Neural progenitor cell (in vitro differentiated cells): ENCODE measurements around the gene SAMD11. TPM values are rescaled to one million over a fixed set of nuclear protein-coding genes. Genes with fewer than 3 reads are reported as not detected.
A peak's percentile ranks its signal among the peaks of the same experiment; 100 is the strongest.

ENCODE experiments used
- DNase-seq: peaks from one replicate; pipeline ENCODE4 v3.0.0-alpha.2; 2016; ENCODE audit warnings: low spot score
- H2AFZ ChIP-seq: fragments of 200-600 bp; sonication (generic); replicated peaks from 2 replicates; pipeline ENCODE4 v1.6.1; 2016; ENCODE audit warnings: antibody characterized with exemption
- H3F3A ChIP-seq: fragments of 200-600 bp; sonication (generic); 2 replicates; pipeline ENCODE4 v1.6.1; 2016; ENCODE audit warnings: antibody characterized with exemption, low read depth
- H3K27ac ChIP-seq: fragments of 200-600 bp; sonication (generic); 2 replicates; pipeline ENCODE4 v1.5.1; 2016; ENCODE audit warnings: mild to moderate bottlenecking
- H3K27me3 ChIP-seq: fragments of 200-600 bp; sonication (generic); 2 replicates; pipeline ENCODE4 v1.6.1; 2016; ENCODE audit warnings: mild to moderate bottlenecking, moderate library complexity
- H3K36me3 ChIP-seq: fragments of 200-600 bp; sonication (generic); 2 replicates; pipeline ENCODE4 v1.5.1; 2016
- H3K4me1 ChIP-seq: fragments of 200-600 bp; sonication (generic); 2 replicates; pipeline ENCODE4 v1.6.1; 2016; ENCODE audit warnings: mixed run types
- H3K4me2 ChIP-seq: fragments of 200-600 bp; sonication (generic); 2 replicates; pipeline ENCODE4 v1.6.1; 2016
- H3K4me3 ChIP-seq: fragments of 200-600 bp; sonication (generic); 2 replicates; pipeline ENCODE4 v1.5.1; 2016
- H3K79me2 ChIP-seq: fragments of 200-600 bp; sonication (generic); 2 replicates; pipeline ENCODE4 v1.6.1; 2016; ENCODE audit warnings: low read depth
- H3K9ac ChIP-seq: fragments of 200-600 bp; sonication (generic); 2 replicates; pipeline ENCODE4 v1.6.1; 2016
- H3K9me3 ChIP-seq: fragments of 200-600 bp; sonication (generic); 2 replicates; pipeline ENCODE4 v1.5.1; 2016; ENCODE audit warnings: low read depth
- H4K20me1 ChIP-seq: fragments of 200-600 bp; sonication (generic); 2 replicates; pipeline ENCODE4 v1.6.1; 2016; ENCODE audit warnings: low read depth
- H3K27ac Mint-ChIP-seq: 3 replicates; pipeline ENCODE4 v1.8.0; 2021; ENCODE audit warnings: mixed read lengths
- H3K27me3 Mint-ChIP-seq: 2 replicates; pipeline ENCODE4 v1.8.0; 2022; ENCODE audit warnings: low read depth, mild to moderate bottlenecking, inconsistent platforms, moderate library complexity, mixed read lengths; ENCODE audit not compliant: insufficient read depth
- H3K36me3 Mint-ChIP-seq: 3 replicates; pipeline ENCODE4 v1.8.0; 2021; ENCODE audit warnings: mixed read lengths
- H3K4me1 Mint-ChIP-seq: 3 replicates; pipeline ENCODE4 v1.8.0; 2021; ENCODE audit warnings: mixed read lengths
- H3K4me3 Mint-ChIP-seq: 3 replicates; pipeline ENCODE4 v1.8.0; 2021; ENCODE audit warnings: mild to moderate bottlenecking, moderate library complexity, mixed read lengths
- H3K9me3 Mint-ChIP-seq: 3 replicates; pipeline ENCODE4 v1.8.0; 2020; ENCODE audit warnings: mixed read lengths
- EZH2 ChIP-seq: fragments of 200-600 bp; sonication (generic); IDR thresholded peaks from 2 replicates; pipeline ENCODE4 v1.6.1; 2017; ENCODE audit warnings: antibody characterized with exemption, mild to moderate bottlenecking, moderate library complexity
- EZH2phosphoT487 ChIP-seq: fragments of 200-600 bp; sonication (generic); IDR thresholded peaks from 2 replicates; pipeline ENCODE4 v1.6.1; 2017; ENCODE audit warnings: antibody characterized with exemption
- total RNA-seq: library from RNA; depleted of rRNA; stranded (reverse); fragments of >200 nt; gene quantifications from 2 replicates; pipeline ENCODE4 v1.2.3, GENCODE V29; 2015; ENCODE audit warnings: low replicate concordance
- TF ChIP-seq, protein P1 (sequence below): fragments of 200-600 bp; sonication (generic); IDR thresholded peaks from 2 replicates; pipeline ENCODE4 v1.5.1; 2017; ENCODE audit warnings: antibody characterized with exemption, mild to moderate bottlenecking

SAMD11 gene
- total RNA-seq, 1 donor from 2014 or later, result not detected

DNA sequence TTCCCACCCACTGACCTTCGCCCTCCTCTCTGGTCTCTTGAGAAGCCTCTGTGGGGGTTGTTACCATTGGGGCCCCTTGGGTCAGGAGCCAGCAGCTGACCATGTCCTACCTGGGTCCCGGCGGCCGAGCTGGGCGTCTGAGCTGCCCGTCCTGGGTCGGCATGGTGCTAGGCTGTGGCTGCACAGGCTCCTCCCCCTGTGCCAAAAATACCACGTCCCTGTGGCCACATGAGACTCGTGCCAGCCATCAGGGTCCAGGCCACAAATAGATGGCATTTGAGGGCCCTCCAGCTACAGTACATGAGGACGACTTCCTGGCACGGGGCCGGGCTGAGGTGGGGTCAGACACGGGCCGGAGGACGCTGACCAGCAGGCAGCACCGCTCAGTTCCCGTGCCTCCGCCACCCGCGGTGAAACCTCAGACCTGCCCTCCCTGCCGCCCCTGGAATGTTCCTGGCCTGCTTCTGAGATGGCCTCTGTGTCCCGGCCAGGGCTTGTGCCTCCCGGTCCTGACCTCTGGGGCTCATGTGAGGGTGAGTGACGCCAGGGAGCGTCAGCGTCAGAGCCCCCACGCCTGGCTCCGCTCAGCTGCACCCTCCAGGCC is 58.3 kb downstream of the SAMD11 start, which contains the start of gene PERM1:
TSS of gene PERM1 (minus strand) at position 139 of the 604 bp plus-strand sequence. CDS start 1,064 bp downstream, outside the sequence.
- Histone ChIP-seq H3K79me2 (no peaks in the 10 kb centered on the region), H3F3A (no peaks in the 10 kb centered on the region), H3K36me3 (no peaks in the 10 kb centered on the region), H4K20me1 (no peaks in the 10 kb centered on the region), H3K9me3 (no peaks in the 10 kb centered on the region), H3K27ac (no peak within 1 kb of the TSS), H3K9ac (no peak within 1 kb of the TSS), H2AFZ (no peak within 1 kb of the TSS), H3K4me3 (no peak within 1 kb of the TSS), H3K4me2 (no peak within 1 kb of the TSS), H3K4me1 (no peaks in the 10 kb centered on the region), H3K27me3 (peaks cover 68% of the 10 kb centered on the region)
- Mint-ChIP-seq H3K27ac (peak within 1 kb of the TSS; percentile 79), H3K36me3 (peaks cover 3% of the 10 kb centered on the region), H3K4me3 (no peak within 1 kb of the TSS), H3K9me3 (peaks cover 4% of the 10 kb centered on the region), H3K4me1 (peaks cover 11% of the 10 kb centered on the region), H3K27me3 (peaks cover 18% of the 10 kb centered on the region)
- no peak for TF ChIP-seq EZH2phosphoT487
- TF ChIP-seq, protein P1, sequence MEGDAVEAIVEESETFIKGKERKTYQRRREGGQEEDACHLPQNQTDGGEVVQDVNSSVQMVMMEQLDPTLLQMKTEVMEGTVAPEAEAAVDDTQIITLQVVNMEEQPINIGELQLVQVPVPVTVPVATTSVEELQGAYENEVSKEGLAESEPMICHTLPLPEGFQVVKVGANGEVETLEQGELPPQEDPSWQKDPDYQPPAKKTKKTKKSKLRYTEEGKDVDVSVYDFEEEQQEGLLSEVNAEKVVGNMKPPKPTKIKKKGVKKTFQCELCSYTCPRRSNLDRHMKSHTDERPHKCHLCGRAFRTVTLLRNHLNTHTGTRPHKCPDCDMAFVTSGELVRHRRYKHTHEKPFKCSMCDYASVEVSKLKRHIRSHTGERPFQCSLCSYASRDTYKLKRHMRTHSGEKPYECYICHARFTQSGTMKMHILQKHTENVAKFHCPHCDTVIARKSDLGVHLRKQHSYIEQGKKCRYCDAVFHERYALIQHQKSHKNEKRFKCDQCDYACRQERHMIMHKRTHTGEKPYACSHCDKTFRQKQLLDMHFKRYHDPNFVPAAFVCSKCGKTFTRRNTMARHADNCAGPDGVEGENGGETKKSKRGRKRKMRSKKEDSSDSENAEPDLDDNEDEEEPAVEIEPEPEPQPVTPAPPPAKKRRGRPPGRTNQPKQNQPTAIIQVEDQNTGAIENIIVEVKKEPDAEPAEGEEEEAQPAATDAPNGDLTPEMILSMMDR, result no peak
- TF ChIP-seq EZH2, result no peak
- DNase-seq, result no peak

DNA sequence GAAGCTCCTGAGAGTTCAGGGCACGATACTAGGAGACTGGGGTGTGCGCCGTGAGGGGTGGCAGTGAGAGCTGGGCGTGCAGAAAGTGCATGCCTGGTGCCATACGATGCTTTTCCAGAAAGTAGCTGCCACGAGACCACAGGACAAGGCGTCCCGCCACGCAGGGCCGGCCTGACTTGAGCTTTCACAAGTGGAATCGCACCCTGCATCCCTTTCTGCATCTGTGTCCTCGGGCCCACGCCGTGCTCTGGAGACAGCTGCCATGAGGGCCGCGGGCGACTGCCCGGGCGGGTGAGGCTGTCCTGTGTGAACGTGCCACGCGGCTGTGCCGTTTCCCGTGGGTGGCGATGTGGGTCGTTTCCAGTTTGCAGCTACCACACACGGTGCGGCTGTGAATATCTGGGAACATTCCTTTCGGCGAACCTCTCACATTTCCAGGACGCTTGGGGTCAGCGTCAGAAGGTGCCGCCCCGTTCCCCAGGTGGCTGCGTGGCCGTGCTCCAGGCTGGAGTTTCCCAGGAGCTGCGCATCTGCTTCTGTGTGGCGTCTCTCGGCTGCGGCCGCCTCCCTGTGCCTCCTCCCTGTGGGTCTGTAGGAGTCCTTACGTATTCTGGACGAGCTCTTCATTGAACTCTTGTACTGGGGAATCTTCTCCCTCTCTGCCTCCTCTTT is 59.2 kb downstream of the SAMD11 start:
- H3K27ac Mint-ChIP-seq, result peak overlapping the region; percentile 79
- no peak overlapping the region for H3K27ac ChIP-seq
- H3K36me3 Mint-ChIP-seq, result peaks cover 3% of the 10 kb centered on the region
- peaks cover 4% of the 10 kb centered on the region for H3K9me3 Mint-ChIP-seq
- TF ChIP-seq, protein P1, result no peak
- TF ChIP-seq EZH2phosphoT487, result no peak
- TF ChIP-seq EZH2, result no peak
- H3K27me3 ChIP-seq, result peaks cover 76% of the 10 kb centered on the region
- no peak overlapping the region for H3K4me3 ChIP-seq
- DNase-seq, result no peak
- no peaks in the 10 kb centered on the region for H3K79me2 ChIP-seq
- H3K9me3 ChIP-seq, result no peaks in the 10 kb centered on the region
- no peak overlapping the region for H2AFZ ChIP-seq
- H3K9ac ChIP-seq, result no peak overlapping the region
- H3F3A ChIP-seq, result no peaks in the 10 kb centered on the region
- H4K20me1 ChIP-seq, result no peaks in the 10 kb centered on the region
- H3K4me1 ChIP-seq, result no peaks in the 10 kb centered on the region
- no peaks in the 10 kb centered on the region for H3K36me3 ChIP-seq
- peaks cover 18% of the 10 kb centered on the region for H3K27me3 Mint-ChIP-seq
- peak overlapping the region; percentile 46 for H3K4me3 Mint-ChIP-seq
- peaks cover 11% of the 10 kb centered on the region for H3K4me1 Mint-ChIP-seq
- no peak overlapping the region for H3K4me2 ChIP-seq

DNA sequence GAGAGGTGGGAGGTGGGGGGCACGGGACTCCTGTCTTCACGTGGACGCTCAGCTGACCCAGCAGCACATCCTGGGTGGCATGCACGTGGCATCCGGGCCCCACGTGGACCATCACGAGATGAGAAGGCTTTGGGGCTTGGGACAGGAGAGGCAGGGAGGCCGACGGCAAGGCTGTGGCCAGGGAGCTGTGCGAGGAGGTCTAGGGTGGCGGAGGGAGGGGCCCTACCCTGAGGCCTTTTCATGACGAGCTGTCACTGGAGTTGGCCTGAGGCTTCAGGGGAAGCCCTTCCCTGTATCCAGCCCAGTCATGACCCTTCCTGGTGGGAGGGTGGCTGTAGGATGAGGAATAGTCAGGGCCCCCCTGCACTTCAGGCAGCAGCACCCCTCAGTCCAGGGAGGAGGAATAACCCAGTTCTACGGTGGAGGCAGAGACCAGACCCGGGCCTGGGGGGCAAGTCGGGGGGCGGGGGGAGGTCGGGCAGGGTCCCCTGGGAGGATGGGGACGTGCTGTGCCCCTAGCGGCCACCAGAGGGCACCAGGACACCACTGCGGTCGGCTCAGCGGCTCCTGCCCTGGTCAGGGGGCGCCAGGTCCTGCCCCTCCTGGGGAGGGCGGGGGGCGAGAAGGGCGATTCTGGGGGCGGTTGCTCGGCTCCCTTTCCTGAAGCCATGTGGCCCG is 60.2 kb downstream of the SAMD11 start:
- H3K4me1 Mint-ChIP-seq, result peaks cover 7% of the 10 kb centered on the region
- Histone ChIP-seq H3K9me3 (no peaks in the 10 kb centered on the region), H3K4me3 (no peak overlapping the region), H3K4me1 (no peaks in the 10 kb centered on the region), H3K36me3 (no peaks in the 10 kb centered on the region), H3K27ac (no peak overlapping the region), H2AFZ (no peak overlapping the region), H3K4me2 (peak overlapping the region; percentile 67), H3F3A (no peaks in the 10 kb centered on the region), H3K9ac (no peak overlapping the region), H3K27me3 (peaks cover 87% of the 10 kb centered on the region), H3K79me2 (no peaks in the 10 kb centered on the region), H4K20me1 (no peaks in the 10 kb centered on the region)
- peaks cover 18% of the 10 kb centered on the region for H3K27me3 Mint-ChIP-seq
- no peak overlapping the region for H3K27ac Mint-ChIP-seq
- H3K4me3 Mint-ChIP-seq, result no peak overlapping the region
- DNase-seq, result peak; percentile 72
- peaks cover 7% of the 10 kb centered on the region for H3K9me3 Mint-ChIP-seq
- H3K36me3 Mint-ChIP-seq, result peaks cover 1% of the 10 kb centered on the region
- TF ChIP-seq, protein P1, result peak; percentile 89
- no peak for TF ChIP-seq EZH2phosphoT487
